CD14-positive monocyte (primary cell): ENCODE results near the gene GMNC. TPM values are rescaled to one million over a fixed set of nuclear protein-coding genes. Genes with fewer than 3 reads are reported as not detected.
A peak's percentile ranks its signal among the peaks of the same experiment; 100 is the strongest.

Experiments
- DNase-seq, 3 donors: peaks; one replicate each; pipeline ENCODE4 v3.0.0-alpha.2; 2011 to 2022
- H2AFZ ChIP-seq: 2 replicates; pipeline ENCODE4 v1.6.0; 2012; ENCODE audit warnings: mild to moderate bottlenecking, low read depth, low read length, inconsistent platforms; ENCODE audit not compliant: insufficient read depth, poor library complexity, severe bottlenecking
- H3K27ac ChIP-seq, 2 donors: 1 replicate in 1 of 2; 2 replicates in 1 of 2; pipeline ENCODE4 v1.5.1; 2012 to 2013; ENCODE audit warnings: low read length in 2 of 2, control low read depth in 1 of 2, inconsistent platforms in 1 of 2, low read depth in 1 of 2, mild to moderate bottlenecking in 1 of 2
- H3K27me3 ChIP-seq, 2 donors: one replicate each; pipeline versions ENCODE4 v1.6.0 to v1.6.1; 2011 to 2013; ENCODE audit warnings: low read length in 2 of 2; ENCODE audit not compliant: control insufficient read depth in 2 of 2, insufficient read depth in 2 of 2
- H3K36me3 ChIP-seq, 2 donors: replicated peaks in 1 of 2; 1 replicate in 1 of 2; 2 replicates in 1 of 2; pipeline versions ENCODE4 v1.5.1 to v1.6.1; 2012 to 2013; ENCODE audit warnings: low read length in 2 of 2, control low read depth in 1 of 2, inconsistent platforms in 1 of 2, mild to moderate bottlenecking in 1 of 2; ENCODE audit not compliant: insufficient read depth in 2 of 2, control insufficient read depth in 1 of 2
- H3K4me1 ChIP-seq, 2 donors: 1 replicate in 1 of 2; 2 replicates in 1 of 2; pipeline versions ENCODE4 v1.5.1 to v1.6.1; 2012 to 2013; ENCODE audit warnings: low read length in 2 of 2, control low read depth in 1 of 2, inconsistent platforms in 1 of 2, mild to moderate bottlenecking in 1 of 2, moderate library complexity in 1 of 2; ENCODE audit not compliant: insufficient read depth in 2 of 2, control insufficient read depth in 1 of 2
- H3K4me2 ChIP-seq: replicated peaks from 2 replicates; pipeline ENCODE3; 2012; ENCODE audit warnings: low read length, moderate library complexity, mild to moderate bottlenecking; ENCODE audit not compliant: poor library complexity, severe bottlenecking; ENCODE audit errors: extremely low read depth
- H3K4me3 ChIP-seq, 3 experiments: fragments of 200-600 bp in 1 of 3; sonication (generic) in 1 of 3; replicated peaks in 1 of 3; 1 replicate in 2 of 3; 2 replicates in 1 of 3; pipeline ENCODE4 v1.5.1; 2011 to 2013; ENCODE audit warnings: low read length in 3 of 3, mild to moderate bottlenecking in 3 of 3, control low read depth in 2 of 3, low read depth in 2 of 3, inconsistent platforms in 1 of 3, moderate library complexity in 1 of 3
- H3K79me2 ChIP-seq: 2 replicates; pipeline ENCODE4 v1.6.0; 2012; ENCODE audit warnings: mild to moderate bottlenecking, control low read depth, inconsistent platforms, low read length, moderate library complexity; ENCODE audit not compliant: insufficient read depth
- H3K9ac ChIP-seq: 2 replicates; pipeline ENCODE4 v1.6.0; 2017; ENCODE audit warnings: low read length, mild to moderate bottlenecking; ENCODE audit not compliant: insufficient read depth, poor library complexity, severe bottlenecking
- H3K9me3 ChIP-seq, 2 donors: replicated peaks in 1 of 2; 1 replicate in 1 of 2; 2 replicates in 1 of 2; pipeline versions ENCODE4 v1.5.1 to v1.6.1; 2012 to 2013; ENCODE audit warnings: low read length in 2 of 2, control low read depth in 1 of 2; ENCODE audit not compliant: control insufficient read depth in 1 of 2, insufficient read depth in 1 of 2
- H4K20me1 ChIP-seq: 2 replicates; pipeline ENCODE4 v1.6.0; 2012; ENCODE audit warnings: mild to moderate bottlenecking, low read length, control low read depth, moderate library complexity; ENCODE audit not compliant: insufficient read depth
- H3K27ac Mint-ChIP-seq, 7 donors: one replicate each; pipeline ENCODE4 v1.8.0; 2020; ENCODE audit warnings: mild to moderate bottlenecking in 7 of 7, mixed read lengths in 7 of 7, moderate library complexity in 6 of 7, inconsistent platforms in 2 of 7
- H3K27me3 Mint-ChIP-seq, 3 donors: one replicate each; pipeline ENCODE4 v1.8.0; 2021 to 2022; ENCODE audit warnings: low read depth in 3 of 3, mild to moderate bottlenecking in 3 of 3, mixed read lengths in 3 of 3, moderate library complexity in 3 of 3, inconsistent platforms in 1 of 3
- H3K36me3 Mint-ChIP-seq, 2 donors: one replicate each; pipeline ENCODE4 v1.8.0; 2020; ENCODE audit warnings: mixed read lengths in 2 of 2, inconsistent platforms in 1 of 2, mild to moderate bottlenecking in 1 of 2
- H3K4me1 Mint-ChIP-seq: one replicate; pipeline ENCODE4 v1.8.0; 2020; ENCODE audit warnings: mild to moderate bottlenecking, mixed read lengths
- H3K4me3 Mint-ChIP-seq, 2 donors: one replicate each; pipeline ENCODE4 v1.8.0; 2020; ENCODE audit warnings: mild to moderate bottlenecking in 2 of 2, mixed read lengths in 2 of 2, moderate library complexity in 1 of 2
- H3K9me3 Mint-ChIP-seq, 7 donors: one replicate each; pipeline ENCODE4 v1.8.0; 2020 to 2022; ENCODE audit warnings: mixed read lengths in 7 of 7, mild to moderate bottlenecking in 6 of 7, moderate library complexity in 6 of 7, inconsistent platforms in 2 of 7
- WGBS: methylation state at CpG from one replicate; pipeline ENCODE4 v1.1.5; 2013; ENCODE audit warnings: missing lambda C conversion rate; ENCODE audit not compliant: insufficient coverage; 5-methylcytosine and 5-hydroxymethylcytosine counted together
- intact Hi-C, 2 donors: fragments of 100-400 bp; cut with micrococcal nuclease; formaldehyde crosslinking; loops; one replicate each; pipeline versions ENCODE4 v1.15.0 to v1.15.1; 2023
- polyA plus RNA-seq, 3 donors: library from polyadenylated mRNA; depleted of rRNA in 1 of 3; unstranded in 2 of 3; stranded (reverse) in 1 of 3; fragments of 300-500 nt in 2 of 3; fragments of >200 nt in 1 of 3; fragmentation: Illumina TruSeq in 2 of 3; gene quantifications; 1 replicate in 2 of 3; 2 replicates in 1 of 3; pipeline ENCODE4 v1.2.3, GENCODE V29; 2012 to 2021
- TF ChIP-seq, protein P1 (sequence below): fragments of 200-600 bp; IDR thresholded peaks from one replicate; pipeline ENCODE4 v1.8.0; 2022; ENCODE audit warnings: antibody characterized with exemption, mild to moderate bottlenecking

GMNC gene
- polyA plus RNA-seq, 3 donors = not detected

- peaks cover 7% of the 10 kb centered on the region for H3K4me1 Mint-ChIP-seq
- no peak overlapping the region for H3K4me3 ChIP-seq
- H3K4me2 ChIP-seq = no peak overlapping the region
- peaks cover 0 to 5% of the 10 kb centered on the region in 2 donors for H3K9me3 ChIP-seq
- H3K27me3 Mint-ChIP-seq = peaks cover 2 to 14% (median 7%) of the 10 kb centered on the region in 3 donors
- peaks cover 1 to 3% of the 10 kb centered on the region in 2 donors for H3K27me3 ChIP-seq
- H3K36me3 Mint-ChIP-seq = no peaks in the 10 kb centered on the region
- no peaks in the 10 kb centered on the region for H3K79me2 ChIP-seq
- no peak for DNase-seq
- H3K9ac ChIP-seq = no peak overlapping the region
- no CpG with 5 or more reads among the region's 3 CpGs for WGBS
- H3K4me3 Mint-ChIP-seq = no peak overlapping the region
- H3K9me3 Mint-ChIP-seq = peaks cover 2 to 7% (median 3%) of the 10 kb centered on the region in 7 donors
- TF ChIP-seq, protein P1, sequence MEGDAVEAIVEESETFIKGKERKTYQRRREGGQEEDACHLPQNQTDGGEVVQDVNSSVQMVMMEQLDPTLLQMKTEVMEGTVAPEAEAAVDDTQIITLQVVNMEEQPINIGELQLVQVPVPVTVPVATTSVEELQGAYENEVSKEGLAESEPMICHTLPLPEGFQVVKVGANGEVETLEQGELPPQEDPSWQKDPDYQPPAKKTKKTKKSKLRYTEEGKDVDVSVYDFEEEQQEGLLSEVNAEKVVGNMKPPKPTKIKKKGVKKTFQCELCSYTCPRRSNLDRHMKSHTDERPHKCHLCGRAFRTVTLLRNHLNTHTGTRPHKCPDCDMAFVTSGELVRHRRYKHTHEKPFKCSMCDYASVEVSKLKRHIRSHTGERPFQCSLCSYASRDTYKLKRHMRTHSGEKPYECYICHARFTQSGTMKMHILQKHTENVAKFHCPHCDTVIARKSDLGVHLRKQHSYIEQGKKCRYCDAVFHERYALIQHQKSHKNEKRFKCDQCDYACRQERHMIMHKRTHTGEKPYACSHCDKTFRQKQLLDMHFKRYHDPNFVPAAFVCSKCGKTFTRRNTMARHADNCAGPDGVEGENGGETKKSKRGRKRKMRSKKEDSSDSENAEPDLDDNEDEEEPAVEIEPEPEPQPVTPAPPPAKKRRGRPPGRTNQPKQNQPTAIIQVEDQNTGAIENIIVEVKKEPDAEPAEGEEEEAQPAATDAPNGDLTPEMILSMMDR = no peak
- no peak overlapping the region for H2AFZ ChIP-seq
- no peaks in the 10 kb centered on the region for H4K20me1 ChIP-seq
- intact Hi-C loops = no loop called here
- H3K36me3 ChIP-seq = no peaks in the 10 kb centered on the region
- no peak overlapping the region for H3K27ac ChIP-seq
- H3K4me1 ChIP-seq = peaks cover 0 to 7% of the 10 kb centered on the region in 2 donors
- H3K27ac Mint-ChIP-seq = no peak overlapping the region
Observed at GRCh38 chr3:190855151-190855550, 7.3 kb downstream of the GMNC start.

GRCh38 chr3:190854062-190854461 is 8.4 kb downstream of the GMNC start:
- Histone ChIP-seq H4K20me1 (no peaks in the 10 kb centered on the region), H3K36me3 (no peaks in the 10 kb centered on the region), H3K79me2 (no peaks in the 10 kb centered on the region), H3K4me1 (peaks cover 0 to 7% of the 10 kb centered on the region in 2 donors), H2AFZ (no peak overlapping the region), H3K27me3 (no peaks in the 10 kb centered on the region), H3K9me3 (peaks cover 0 to 5% of the 10 kb centered on the region in 2 donors), H3K27ac (no peak overlapping the region), H3K4me3 (no peak overlapping the region), H3K4me2 (no peak overlapping the region), H3K9ac (no peak overlapping the region)
- H3K36me3 Mint-ChIP-seq = no peaks in the 10 kb centered on the region
- peaks cover 0 to 7% (median 7%) of the 10 kb centered on the region in 3 donors for H3K27me3 Mint-ChIP-seq
- WGBS = 100% methylated on average over 2 of the region's 4 CpGs
- peak overlapping the region in 3 of 7 donors; percentile 18 to 30 (median 21) for H3K27ac Mint-ChIP-seq
- peak; percentile 44 to 77 (median 52) for DNase-seq
- no peak overlapping the region for H3K4me3 Mint-ChIP-seq
- intact Hi-C loops = no loop called here
- peaks cover 2 to 7% (median 3%) of the 10 kb centered on the region in 7 donors for H3K9me3 Mint-ChIP-seq
- TF ChIP-seq, protein P1 = no peak
- H3K4me1 Mint-ChIP-seq = peaks cover 7% of the 10 kb centered on the region
